GM21723 (cell line): ENCODE measurements around the gene COX19.
"Not testable (repeated sequence)": the region's sequence is repeated elsewhere in the genome, so short reads cannot be mapped to it uniquely, and the experiment has no call there.

Experiments used
- ATAC-seq: cut with Tn5 transposase; IDR thresholded peaks from one replicate; pipeline ENCODE4 v1.9.1; 2021; ENCODE audit warnings: mild to moderate bottlenecking, moderate library complexity; ENCODE audit not compliant: unreplicated experiment

COX19 gene

DNA sequence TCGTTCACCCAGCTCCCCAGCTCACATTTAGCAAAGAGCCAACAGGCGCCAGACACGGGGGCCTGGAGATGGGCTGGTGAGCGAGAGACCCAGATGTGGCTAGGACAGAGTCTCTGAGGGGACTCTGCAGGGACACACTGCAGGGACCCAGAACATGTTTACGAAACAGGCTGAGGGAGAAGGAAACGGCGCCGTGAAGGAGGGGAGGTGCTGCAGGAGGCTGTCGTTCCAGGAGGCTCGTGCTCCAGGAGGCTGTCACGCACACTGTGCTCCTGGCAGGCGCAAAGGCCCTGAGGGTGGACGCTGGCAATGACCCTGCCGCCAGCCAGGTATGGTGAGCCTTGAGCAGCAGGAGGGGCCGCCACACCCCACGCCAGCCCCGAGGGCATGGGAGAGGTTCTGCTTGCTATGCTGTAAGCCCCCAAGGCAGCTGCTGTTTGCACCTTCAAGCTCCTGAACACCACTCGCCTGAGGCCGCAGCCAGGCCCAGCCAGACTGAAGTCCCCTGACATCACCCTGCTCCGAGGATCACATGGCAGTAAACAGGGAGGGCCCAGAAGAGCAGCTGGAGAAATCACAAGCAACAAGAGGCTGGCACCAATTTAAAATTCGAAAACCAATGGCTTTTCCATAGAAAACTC lies 48.2 kb downstream of the COX19 start:
- ATAC-seq: no peak

DNA sequence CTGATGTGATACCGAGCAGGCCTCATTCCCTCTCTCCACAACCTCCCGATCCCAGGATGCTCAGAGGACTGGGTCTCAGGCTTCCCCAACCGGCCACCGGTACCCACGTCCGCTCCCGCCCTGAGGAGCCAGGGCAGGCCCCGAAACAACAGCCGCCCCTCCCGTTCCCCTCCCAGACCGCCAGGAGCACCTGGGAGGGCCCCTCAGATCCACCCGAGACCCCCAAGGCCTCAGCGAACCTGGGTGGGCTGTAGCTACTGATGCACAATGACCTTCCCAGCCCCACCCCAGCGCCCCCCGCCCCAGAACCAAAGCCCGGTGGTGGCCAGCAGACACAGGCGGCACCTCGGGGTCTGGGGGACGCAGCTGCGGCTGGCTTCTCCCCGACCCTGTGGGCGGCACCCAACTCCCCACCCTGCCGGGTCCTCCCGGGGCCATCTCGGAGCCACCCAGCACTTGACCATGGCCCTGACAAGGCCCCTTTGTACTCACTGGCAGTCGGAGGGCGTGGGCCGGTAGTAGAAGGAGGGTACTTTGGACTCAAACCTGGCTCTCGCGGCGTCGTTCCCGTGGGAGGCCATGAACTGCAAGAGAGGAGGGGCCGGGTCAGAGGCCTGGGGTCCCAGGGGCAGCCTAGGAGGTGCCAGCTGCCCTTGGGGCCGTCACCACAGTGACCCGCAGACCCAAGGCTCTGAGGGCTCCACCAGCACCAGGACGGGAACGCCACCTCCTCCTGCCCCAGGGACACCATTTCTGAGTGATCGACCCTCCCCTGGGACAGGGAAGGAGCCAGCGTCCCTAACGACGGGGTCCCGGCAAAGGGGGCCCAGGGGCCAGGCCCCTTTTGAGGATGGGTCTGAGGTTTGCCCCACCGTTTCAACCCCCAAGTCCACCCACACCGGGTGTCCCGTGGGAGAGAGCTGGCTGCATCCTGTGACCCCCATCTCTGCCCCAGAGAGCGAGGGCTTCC lies 49.0 kb downstream of the COX19 start:
- no peak for ATAC-seq

DNA sequence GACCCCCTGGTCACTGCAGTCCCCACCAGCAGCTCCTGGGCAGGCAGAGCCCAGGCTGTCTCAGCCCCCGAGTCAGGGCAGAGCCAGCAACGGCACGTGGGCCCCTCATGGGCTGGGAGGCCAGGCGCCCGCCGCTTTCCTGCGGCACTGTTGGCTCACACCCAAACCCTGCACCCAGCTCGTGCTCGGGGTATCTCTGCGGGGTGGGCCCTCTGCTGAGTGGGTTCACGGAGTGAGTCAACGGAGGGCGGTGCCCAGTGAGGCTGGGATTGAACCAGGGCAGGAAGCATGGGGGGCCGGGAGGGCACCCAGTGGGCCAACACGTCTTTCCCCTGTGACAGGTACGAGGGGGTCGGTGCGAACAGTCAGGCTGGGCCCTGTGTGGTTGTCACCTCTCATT lies 49.7 kb downstream of the COX19 start:
- ATAC-seq: no peak

DNA sequence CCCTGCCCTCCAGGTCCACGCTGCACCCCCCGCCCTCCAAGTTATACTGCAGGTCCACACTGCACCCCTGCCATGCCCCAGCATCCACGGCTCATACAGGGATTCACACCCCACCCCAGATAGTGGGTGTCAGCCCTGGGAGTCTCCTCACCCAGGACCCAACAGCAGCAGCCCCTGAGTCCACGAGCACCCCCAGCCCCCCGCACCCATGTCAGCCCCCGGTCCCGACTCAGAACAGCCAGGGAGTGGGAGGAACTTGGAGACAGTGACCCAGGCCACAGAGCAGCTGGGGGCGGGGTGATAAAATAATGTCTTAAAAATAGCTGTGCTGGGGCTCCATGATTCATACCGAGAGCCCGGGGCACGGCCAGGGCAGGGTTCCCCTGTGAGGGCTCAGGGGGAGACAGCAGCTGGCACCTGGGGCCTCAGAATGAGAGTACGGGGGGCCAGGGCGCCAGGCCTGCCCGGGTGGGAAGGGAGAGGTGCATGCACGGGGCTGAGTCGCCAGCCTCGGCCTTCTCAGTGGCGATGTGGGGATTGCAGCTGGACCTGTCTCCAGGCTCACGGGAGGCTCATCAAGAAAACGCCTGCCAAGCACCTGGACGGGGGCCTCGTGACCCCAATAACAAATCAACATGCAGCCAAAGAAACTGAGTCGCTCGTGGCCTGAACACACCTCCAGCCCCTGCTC lies 50.7 kb downstream of the COX19 start:
- peak; percentile 54 for ATAC-seq

DNA sequence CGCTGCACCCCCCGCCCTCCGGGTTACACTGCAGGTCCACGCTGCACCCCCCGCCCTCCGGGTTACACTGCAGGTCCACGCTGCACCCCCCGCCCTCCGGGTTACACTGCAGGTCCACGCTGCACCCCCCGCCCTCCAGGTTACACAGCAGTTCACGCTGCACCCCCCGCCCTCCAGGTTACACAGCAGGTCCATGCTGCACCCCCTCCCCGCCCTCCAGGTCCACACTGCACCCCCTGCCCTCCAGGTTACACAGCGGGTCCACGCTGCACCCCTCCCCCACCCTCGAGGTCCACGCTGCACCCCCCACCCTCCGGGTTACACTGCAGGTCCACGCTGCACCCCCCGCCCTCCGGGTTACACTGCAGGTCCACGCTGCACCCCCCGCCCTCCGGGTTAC lies 51.3 kb downstream of the COX19 start:
- ATAC-seq: not testable (repeated sequence)

DNA sequence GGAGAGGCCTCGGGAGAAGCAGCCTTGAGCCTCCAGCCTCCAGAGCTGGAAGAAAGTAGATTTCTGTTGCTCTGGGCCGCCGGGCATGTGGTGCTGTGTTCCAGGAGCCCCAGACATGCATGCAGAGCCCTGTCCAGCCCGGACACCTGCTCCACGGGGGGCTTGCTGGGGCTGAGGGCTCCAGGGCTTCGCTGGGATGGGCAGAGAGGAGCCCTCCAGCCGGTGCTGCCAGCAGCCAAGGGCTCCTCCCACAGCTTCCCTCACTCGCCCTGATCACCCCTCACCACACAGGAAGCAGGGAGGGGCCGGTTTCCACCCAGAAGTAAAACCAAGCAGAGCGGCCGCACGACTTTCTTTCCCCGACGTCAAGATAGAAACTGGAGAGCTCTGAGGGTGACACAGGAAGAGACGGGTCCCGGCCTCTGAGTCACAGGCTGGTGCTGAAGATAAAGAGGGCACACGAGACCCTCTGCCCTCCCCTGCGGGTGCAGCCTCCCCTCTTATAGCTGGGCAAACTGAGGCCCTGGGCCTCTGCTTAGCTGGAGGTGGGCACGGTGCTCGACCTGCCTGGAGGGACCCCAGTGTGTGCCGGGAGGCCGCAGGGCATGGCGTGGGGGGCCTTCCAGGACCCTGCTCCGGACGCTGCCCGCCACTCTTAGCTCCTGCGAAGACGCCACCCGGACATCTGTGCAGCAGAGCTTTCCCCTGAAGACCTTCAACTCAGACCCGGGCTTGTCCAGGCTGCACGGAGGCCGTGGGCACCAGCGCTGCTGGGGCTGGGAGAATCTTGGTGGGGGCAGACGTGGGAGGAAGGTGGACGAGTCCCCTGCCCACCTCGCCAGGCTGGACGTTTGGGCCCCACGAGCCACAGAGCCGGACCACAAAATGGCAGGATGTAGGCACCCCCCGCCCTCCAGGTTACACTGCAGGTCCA lies 52.0 kb downstream of the COX19 start:
- ATAC-seq: peak; percentile 76

DNA sequence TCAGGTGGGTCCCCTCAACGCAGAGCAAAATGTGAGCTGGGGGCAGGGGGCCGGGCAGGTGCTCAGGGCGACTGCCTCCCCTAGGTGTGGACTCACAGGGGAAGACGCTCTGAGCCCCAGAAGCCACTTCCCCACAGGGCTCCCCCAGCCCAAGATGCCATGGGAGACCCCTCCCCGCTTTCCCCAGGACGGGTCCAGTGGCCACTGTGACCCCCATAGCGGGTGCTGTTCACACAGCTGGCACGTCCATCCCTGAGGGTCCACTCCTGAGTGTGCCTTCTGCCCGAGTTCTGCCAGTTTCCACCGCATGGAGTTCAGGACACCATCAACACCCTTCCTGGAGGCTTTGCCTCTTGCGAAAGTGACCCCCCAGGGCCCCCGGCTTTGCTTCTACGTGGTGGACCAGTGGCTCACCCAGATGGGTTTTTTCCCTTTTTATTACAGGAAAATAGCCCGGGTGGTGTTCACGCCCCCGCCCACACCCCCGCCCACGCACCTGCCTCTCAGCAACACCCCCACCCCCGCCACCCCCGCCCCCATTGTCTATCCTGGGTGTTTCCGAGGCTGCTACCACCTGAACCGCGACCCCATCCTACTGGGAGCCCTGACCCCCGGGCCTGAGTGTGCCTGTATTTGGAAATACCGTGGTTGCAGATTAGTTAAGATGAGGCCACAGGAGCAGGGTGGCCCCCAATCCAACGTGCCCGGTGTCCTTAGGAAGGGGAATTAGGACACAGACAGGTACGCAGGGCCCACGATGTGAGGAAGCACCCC lies 52.8 kb downstream of the COX19 start:
- ATAC-seq: peak; percentile 4

DNA sequence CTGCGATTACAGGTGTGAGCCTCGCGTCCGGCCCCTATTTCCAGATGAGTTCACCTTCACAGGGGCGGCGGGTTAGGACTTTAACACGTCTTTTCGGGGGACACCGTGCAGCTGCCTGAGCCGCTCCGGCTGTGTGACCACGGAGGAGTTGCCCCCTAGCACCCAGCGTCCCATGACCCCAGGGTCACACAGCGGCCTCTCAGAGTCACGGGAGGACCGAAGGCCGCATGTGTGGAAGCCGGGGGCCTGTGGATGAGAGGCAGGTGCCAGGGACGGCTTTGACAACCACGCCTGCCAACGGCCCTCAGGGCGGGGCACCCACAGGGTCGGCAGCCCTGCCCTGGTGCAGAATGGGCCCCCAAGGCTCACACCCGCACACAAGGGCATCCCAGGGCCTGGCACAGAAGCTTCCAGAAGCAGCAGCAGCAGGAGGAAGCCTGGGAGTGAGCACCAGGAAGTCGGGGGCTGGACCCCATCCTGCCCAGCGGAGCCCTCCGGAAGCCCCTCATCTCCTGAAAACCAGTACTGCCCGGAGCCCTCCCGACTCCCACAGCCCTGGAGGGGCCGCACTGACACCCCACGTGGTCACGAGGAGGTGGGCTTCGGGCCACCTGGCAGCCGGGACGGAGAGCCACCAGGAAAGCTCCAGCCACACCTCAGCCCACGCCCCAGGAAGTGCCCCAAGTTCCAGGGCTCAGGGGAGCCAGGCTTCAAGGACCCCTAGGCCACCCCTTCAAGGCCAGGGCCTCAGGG lies 53.6 kb downstream of the COX19 start:
- no peak for ATAC-seq

DNA sequence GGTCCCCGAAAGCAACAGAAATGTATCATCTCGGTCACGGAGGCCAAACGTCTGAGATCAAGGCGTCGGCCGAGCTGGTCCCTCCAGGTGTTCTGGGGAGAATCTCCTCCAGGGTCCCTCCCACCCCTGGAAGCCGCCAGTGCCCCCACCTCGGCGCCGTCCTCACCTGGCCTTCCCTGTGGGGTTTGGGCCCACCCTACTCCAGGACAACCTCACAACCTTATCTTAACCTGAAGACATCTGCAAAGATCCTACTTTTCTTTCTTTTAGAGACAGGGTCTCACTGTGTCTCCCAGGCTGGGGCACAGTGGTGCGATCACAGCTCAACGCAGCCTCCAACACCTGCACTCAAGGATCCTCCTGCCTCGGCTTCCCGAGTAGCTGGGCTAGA lies 54.3 kb downstream of the COX19 start:
- ATAC-seq: no peak

DNA sequence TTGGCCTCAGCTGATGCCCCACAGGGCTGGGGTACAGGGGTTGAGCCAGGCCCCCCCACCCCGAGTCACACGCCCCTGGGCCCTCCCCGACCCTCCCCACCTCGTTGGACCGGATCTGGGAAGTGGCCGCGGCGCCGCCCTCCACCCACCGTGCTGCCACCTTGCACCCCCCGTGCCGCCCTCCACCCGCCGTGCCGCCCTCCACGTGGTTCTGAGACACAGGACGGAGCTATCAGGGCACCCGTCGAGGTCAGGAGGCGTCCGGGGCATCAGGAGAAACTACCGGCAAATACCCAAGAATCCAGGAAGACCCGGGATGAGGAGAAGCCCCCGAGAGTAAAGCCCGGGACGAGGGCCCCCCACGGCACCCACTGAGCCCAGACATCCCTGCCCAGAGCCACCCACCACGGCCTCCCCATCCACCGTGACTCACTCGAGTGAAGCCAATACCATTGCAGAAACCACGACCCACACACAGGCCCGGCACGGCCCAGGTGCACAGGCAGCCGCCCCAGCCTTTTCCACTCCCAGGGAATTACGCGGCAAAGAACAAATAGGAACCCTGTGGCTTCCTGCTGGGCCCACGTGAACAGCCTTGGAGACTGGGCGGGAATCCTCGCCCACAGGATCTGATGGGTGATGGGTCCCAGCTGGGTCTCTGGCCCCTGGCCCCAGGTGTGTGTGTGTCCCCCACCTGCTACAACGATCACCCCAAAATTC lies 54.8 kb downstream of the COX19 start:
- no peak for ATAC-seq

DNA sequence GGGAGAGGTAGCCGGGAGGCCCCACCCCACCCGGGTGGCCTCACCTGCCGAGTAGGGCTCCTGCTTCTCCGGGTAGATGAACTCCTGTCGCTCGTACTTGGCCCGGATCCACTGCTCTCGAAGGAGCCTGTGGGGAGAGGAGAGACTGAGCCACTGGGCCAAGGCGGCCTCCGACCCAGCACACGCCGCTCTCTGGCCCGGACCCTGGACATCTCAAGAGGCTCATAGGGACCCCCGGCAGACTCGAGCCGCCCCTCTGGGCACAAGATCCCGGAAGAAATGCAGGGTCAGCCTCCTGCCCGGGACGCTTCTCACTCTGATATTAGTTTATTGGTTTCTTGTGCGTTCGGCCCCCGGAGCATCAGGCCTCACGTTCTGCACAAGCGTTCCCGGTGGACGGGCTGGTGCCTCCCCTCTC lies 55.4 kb downstream of the COX19 start:
- no peak for ATAC-seq

DNA sequence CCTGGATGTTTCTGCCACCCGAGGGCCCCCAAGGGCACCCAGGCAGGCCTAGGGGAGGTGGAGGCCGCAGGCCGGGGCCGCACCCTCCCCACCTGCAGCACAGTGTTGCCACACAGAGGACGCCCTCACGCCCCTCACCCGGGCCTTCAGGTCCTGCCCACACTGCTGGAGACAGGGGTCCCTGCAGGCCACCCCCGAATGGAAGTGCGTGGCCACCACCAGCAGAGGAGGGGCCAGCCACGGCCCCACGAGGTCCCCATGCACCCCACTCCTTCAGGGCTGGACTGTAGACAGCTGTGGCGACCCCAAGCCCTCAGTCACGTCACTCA lies 56.3 kb downstream of the COX19 start:
- no peak for ATAC-seq

DNA sequence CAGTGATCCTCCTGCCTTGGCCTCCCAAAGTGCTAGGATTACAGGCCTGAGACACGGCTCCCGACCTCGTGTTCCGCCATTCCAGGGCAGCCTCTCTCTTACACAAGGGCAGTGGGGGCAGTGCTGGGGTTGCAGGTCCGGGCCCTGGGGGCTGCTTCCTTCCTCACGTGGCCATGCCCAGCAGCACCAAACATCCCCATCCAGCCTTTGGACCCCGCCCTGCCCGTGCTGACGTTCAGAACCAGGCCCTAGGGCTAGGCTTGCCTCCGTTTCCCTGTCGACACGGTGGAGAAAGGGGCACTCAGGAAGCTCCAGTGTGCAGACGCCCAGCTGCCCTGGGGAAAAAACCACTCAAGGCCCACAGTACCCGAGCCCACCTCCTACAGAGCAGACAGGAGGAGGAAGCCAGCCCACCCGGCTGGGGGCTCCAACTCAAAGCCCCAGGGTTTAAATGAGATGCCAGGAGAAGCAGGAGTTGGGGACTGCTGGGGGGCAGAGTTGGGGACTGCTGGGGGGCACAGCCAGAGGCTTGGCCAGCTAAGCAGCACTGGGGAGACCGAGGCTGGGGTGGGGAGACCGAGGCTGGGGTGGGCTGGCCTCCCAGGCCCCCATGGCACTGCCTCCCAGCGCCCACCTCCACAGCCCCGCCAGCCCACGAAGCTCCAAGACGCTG lies 56.8 kb downstream of the COX19 start:
- ATAC-seq: no peak

DNA sequence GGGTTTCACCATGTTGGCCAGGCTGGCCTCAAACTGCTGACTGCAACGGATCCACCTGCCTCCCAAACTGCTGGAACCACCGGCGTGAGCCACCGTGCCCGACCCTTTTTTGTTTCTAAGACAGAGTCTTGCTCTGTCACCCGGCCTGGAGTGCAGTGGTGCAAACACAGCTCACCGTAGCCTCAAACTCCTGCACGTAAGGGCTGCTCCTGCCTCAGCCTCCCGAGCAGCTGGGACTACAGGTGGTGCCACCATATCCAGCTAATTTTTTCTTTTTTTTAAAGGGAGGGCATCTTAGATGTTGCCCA lies 57.3 kb downstream of the COX19 start:
- ATAC-seq: no peak

DNA sequence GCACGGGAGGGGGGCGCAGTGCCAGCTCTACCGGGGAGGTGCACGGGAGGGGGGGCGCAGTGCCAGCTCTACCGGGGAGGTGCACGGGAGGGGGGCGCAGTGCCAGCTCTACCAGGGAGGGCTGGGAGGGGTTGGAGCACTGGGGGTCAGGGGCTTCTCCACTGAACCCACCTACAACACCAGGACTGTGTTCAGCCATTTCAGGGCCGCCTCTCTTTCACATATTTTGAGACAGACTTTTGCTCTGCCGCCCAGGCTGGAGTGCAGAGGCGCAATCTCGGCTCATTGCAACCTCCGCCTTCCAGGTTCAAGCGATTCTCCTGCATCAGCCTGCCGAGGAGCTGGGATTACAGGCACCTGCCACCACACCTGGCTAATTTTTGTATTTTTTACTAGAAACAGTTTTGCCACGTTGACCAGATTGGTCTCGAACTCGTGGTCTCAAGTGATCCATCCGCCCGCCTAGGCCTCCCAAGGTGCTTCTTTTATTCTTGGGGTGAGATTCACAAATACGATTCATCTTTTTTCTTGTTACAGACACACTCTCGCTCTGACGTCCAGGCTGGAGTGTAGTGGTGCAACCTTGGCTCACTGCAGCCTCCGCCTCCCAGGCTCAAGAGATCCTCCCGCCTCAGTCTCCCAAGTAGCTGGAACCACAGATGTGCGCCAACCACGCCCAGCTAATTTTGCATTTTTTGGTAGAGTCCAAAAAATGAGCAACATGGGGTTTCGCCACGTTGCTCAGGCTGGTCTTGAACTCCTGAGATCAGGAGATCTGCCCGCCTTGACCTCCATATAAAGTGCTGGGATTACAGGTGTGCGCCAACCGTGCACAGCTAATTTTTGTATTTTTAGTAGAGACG lies 57.9 kb downstream of the COX19 start:
- no peak for ATAC-seq

DNA sequence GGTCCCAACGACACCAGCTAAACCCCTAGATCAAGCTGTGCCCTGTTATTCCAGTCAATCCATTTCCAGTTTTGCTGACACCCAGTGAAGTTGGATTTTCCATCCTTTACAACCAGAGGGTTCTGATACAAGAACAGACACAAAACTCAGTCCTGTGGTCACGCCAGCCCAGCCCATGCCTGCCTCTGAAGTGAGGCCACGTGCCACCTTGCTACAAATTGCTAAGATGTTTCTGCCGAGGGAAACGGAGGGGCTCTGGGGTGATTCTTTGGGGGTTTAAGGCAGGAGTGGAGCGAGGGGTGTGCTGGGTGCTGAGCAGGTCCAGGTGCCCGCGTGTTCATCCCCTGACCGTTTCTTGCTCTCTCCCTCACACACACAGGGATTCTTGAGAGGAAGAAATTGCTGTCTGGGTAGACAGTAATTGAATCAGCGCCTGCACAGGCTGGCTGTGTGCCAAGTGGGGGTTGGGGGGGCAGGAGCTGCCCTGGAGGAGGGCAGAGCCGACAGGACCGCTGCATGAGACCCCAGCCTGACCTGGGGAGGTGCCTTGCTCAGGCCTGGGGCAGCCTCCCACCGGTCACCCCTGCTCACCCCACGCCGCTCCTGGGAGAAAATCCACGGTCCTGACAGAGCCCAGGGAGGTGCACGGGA lies 58.9 kb downstream of the COX19 start:
- ATAC-seq: no peak
